ENCODE results near the gene FAM216A.
"Not testable (repeated sequence)": the region's sequence is repeated elsewhere in the genome, so short reads cannot be mapped to it uniquely, and the experiment has no call there.

Gene FAM216A

GRCh38 chr12:110501399-110501751 lies 32.7 kb downstream of the FAM216A start:
- peak overlapping the region; percentile 92 for H3K9ac ChIP-seq (ENCODE audit: low read length)
- H3K36me3 ChIP-seq (ENCODE audit: control insufficient read depth, insufficient read depth, low read length, severe bottlenecking): peaks cover 5% of the 10 kb centered on the region
- peak; percentile 67 for DNase-seq (ENCODE audit: low read depth)
- peak overlapping the region; percentile 94 for H3K4me3 ChIP-seq (ENCODE audit: low read length)
- H3K27me3 ChIP-seq (replicated peaks; ENCODE audit: control insufficient read depth, insufficient read depth, low read length): no peaks in the 10 kb centered on the region
- peaks cover 34% of the 10 kb centered on the region for H3K4me1 ChIP-seq (ENCODE audit: control insufficient read depth, insufficient read depth, low read length)
- H3K9me3 ChIP-seq (ENCODE audit: control insufficient read depth, low read length): no peaks in the 10 kb centered on the region

DNA sequence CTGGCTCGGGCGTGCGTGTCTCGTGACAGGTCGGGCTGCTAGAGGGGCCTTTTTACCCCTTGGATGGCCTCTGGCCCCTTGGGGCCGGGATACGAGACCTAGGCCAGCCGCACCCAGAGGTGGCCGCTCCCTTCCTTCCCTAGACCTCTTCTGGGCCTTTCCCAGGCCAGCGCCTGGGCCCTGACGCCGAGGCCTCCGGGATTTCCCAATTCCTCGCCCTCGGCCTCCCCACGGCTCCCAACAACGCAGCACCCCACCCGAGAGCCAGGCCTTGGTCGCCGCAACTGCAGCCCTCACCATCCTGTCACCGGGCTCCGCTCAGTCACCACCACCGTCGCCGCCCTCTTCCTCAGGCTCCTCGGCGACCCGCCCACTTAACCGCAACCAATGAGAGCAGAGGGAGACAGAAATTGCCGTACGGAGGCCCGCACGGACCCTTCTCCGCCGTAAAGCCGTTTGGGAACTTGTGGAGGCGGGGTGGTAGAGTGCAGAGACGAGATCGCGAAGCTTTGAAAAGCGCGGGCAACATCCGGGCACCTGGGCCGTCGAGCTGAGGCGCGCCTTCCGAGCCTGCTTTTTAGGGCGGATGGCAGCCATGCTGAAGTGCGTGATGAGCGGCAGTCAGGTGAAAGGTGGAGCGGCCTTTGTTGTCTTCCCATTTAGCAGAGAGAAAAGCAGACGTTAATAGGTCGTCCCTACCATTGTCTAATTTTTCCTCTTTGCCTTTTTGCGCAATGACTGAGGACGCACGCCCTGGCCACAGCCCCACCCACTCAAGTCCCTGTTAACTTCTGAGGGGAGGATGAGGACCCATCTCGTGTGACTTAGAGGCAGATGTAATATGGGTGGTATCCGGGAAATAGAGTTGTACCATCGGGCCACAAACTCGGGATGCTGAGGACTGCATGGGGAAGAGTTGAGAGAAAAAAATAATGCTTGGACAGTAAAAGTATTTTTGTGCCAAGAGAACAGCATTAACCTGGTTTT lies 33.4 kb downstream of the FAM216A start, which contains the start of the genes RAD9B and VPS29:
RAD9B (plus strand) TSS at position 580 of the 987 bp plus-strand sequence; CDS start at position 587, 7 bp downstream.
VPS29 (minus strand) TSS at position 360 of the 987 bp plus-strand sequence; CDS start at position 300, 60 bp downstream.
- no peaks in the 10 kb centered on the region for H3K36me3 ChIP-seq (ENCODE audit: control insufficient read depth, insufficient read depth, low read length, severe bottlenecking)
- H3K9me3 ChIP-seq (ENCODE audit: control insufficient read depth, low read length): no peaks in the 10 kb centered on the region
- peaks cover 34% of the 10 kb centered on the region for H3K4me1 ChIP-seq (ENCODE audit: control insufficient read depth, insufficient read depth, low read length)
- H3K9ac ChIP-seq (ENCODE audit: low read length): peak within 1 kb of the TSS; percentile 92
- peak within 1 kb of the TSS; percentile 94 for H3K4me3 ChIP-seq (ENCODE audit: low read length)
- DNase-seq (ENCODE audit: low read depth): peak; percentile 99
- H3K27me3 ChIP-seq (replicated peaks; ENCODE audit: control insufficient read depth, insufficient read depth, low read length): no peaks in the 10 kb centered on the region

- H3K4me3 ChIP-seq (ENCODE audit: low read length): no peak overlapping the region
- H3K9ac ChIP-seq (ENCODE audit: low read length): no peak overlapping the region
- H3K4me1 ChIP-seq (ENCODE audit: control insufficient read depth, insufficient read depth, low read length): peaks cover 31% of the 10 kb centered on the region
- no peaks in the 10 kb centered on the region for H3K9me3 ChIP-seq (ENCODE audit: control insufficient read depth, low read length)
- DNase-seq (ENCODE audit: low read depth): no peak
- no peaks in the 10 kb centered on the region for H3K36me3 ChIP-seq (ENCODE audit: control insufficient read depth, insufficient read depth, low read length, severe bottlenecking)
- H3K27me3 ChIP-seq (replicated peaks; ENCODE audit: control insufficient read depth, insufficient read depth, low read length): no peaks in the 10 kb centered on the region
Measured at GRCh38 chr12:110503432-110503831, 34.8 kb downstream of the FAM216A start.

DNA sequence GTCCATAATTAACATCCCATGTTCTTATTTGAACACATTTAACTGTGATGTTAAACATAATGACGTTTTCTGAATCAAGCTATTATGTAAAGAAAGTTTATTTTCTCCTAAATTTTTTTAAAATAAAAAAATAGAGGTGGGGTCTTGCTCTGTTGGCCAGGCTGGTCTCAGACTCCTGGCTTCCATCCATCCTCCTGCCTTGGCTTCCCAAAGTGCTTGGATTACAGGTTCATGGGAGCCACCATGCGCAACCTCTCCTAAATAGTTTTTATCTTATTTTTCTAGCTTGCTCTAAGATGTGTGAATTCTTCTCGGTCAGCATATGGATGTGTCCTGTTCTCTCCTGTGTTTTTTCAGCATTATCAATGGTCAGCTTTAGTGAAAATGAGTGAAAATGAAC lies 36.7 kb downstream of the FAM216A start:
- no peak overlapping the region for H3K9ac ChIP-seq (ENCODE audit: low read length)
- DNase-seq (ENCODE audit: low read depth): no peak
- H3K27me3 ChIP-seq (replicated peaks; ENCODE audit: control insufficient read depth, insufficient read depth, low read length): no peaks in the 10 kb centered on the region
- peaks cover 12% of the 10 kb centered on the region for H3K4me1 ChIP-seq (ENCODE audit: control insufficient read depth, insufficient read depth, low read length)
- H3K9me3 ChIP-seq (ENCODE audit: control insufficient read depth, low read length): no peaks in the 10 kb centered on the region
- H3K36me3 ChIP-seq (ENCODE audit: control insufficient read depth, insufficient read depth, low read length, severe bottlenecking): no peaks in the 10 kb centered on the region
- no peak overlapping the region for H3K4me3 ChIP-seq (ENCODE audit: low read length)

GRCh38 chr12:110508071-110508586 lies 39.5 kb downstream of the FAM216A start:
- no peak overlapping the region for H3K9ac ChIP-seq (ENCODE audit: low read length)
- no peaks in the 10 kb centered on the region for H3K9me3 ChIP-seq (ENCODE audit: control insufficient read depth, low read length)
- no peaks in the 10 kb centered on the region for H3K27me3 ChIP-seq (replicated peaks; ENCODE audit: control insufficient read depth, insufficient read depth, low read length)
- no peaks in the 10 kb centered on the region for H3K36me3 ChIP-seq (ENCODE audit: control insufficient read depth, insufficient read depth, low read length, severe bottlenecking)
- H3K4me1 ChIP-seq (ENCODE audit: control insufficient read depth, insufficient read depth, low read length): peaks cover 4% of the 10 kb centered on the region
- no peak overlapping the region for H3K4me3 ChIP-seq (ENCODE audit: low read length)
- DNase-seq (ENCODE audit: low read depth): no peak

GRCh38 chr12:110513842-110514241 lies 45.2 kb downstream of the FAM216A start:
- DNase-seq (ENCODE audit: low read depth): no peak
- peaks cover 4% of the 10 kb centered on the region for H3K4me1 ChIP-seq (ENCODE audit: control insufficient read depth, insufficient read depth, low read length)

DNA sequence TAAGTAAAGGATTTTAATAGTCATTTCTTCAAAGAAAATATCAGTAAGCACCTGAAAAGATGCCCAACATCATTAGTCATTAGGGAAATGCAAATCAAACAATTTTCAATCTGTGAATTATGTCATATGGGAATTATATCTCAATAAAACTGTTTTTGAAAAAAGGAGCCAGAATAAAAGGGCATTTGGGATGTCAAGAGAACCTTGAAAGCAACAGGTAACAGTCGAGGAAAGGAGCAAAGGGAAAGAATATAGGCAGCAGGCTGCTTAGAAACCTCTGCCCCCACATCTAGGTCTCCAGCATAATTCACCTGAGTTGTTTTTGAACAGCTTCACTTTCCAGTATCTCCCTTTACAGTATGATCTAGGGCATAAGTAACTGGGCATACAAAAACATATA lies 45.7 kb downstream of the FAM216A start:
- Histone ChIP-seq H3K9ac (ENCODE audit: low read length) (no peak overlapping the region), H3K36me3 (ENCODE audit: control insufficient read depth, insufficient read depth, low read length, severe bottlenecking) (no peaks in the 10 kb centered on the region), H3K27me3 (replicated peaks; ENCODE audit: control insufficient read depth, insufficient read depth, low read length) (no peaks in the 10 kb centered on the region), H3K4me3 (ENCODE audit: low read length) (no peak overlapping the region), H3K4me1 (ENCODE audit: control insufficient read depth, insufficient read depth, low read length) (peaks cover 4% of the 10 kb centered on the region), H3K9me3 (ENCODE audit: control insufficient read depth, low read length) (no peaks in the 10 kb centered on the region)
- DNase-seq (ENCODE audit: low read depth): no peak

More at GRCh38 chr12:110513842-110514241, 45.2 kb downstream of the FAM216A start:
- Histone ChIP-seq H3K9ac (ENCODE audit: low read length) (no peak overlapping the region), H3K9me3 (ENCODE audit: control insufficient read depth, low read length) (no peaks in the 10 kb centered on the region), H3K36me3 (ENCODE audit: control insufficient read depth, insufficient read depth, low read length, severe bottlenecking) (no peaks in the 10 kb centered on the region), H3K4me3 (ENCODE audit: low read length) (no peak overlapping the region), H3K27me3 (replicated peaks; ENCODE audit: control insufficient read depth, insufficient read depth, low read length) (no peaks in the 10 kb centered on the region)

DNA sequence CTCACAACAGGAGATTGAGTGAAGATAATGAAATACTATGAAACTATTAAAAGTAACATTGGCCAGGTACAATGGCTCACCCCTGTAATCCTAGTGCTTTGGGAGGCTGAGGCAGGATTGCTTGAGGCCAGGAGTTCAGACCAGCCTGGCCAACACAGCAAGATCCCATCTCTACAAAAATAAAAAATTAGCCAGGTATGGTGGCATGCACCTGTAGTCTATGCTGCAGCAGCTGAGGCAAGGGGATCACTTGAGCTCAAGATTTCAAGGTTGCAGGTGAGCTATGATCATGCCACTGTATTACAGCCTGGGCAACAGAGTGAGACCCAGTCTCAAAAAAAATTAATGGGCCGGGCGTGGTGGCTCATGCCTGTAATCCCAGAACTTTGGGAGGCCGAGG lies 48.4 kb downstream of the FAM216A start:
- H3K9me3 ChIP-seq (ENCODE audit: control insufficient read depth, low read length): no peaks in the 10 kb centered on the region
- H3K4me3 ChIP-seq (ENCODE audit: low read length): no peak overlapping the region
- peaks cover 7% of the 10 kb centered on the region for H3K4me1 ChIP-seq (ENCODE audit: control insufficient read depth, insufficient read depth, low read length)
- no peak overlapping the region for H3K9ac ChIP-seq (ENCODE audit: low read length)
- H3K27me3 ChIP-seq (replicated peaks; ENCODE audit: control insufficient read depth, insufficient read depth, low read length): no peaks in the 10 kb centered on the region
- no peaks in the 10 kb centered on the region for H3K36me3 ChIP-seq (ENCODE audit: control insufficient read depth, insufficient read depth, low read length, severe bottlenecking)
- DNase-seq (ENCODE audit: low read depth): no peak

DNA sequence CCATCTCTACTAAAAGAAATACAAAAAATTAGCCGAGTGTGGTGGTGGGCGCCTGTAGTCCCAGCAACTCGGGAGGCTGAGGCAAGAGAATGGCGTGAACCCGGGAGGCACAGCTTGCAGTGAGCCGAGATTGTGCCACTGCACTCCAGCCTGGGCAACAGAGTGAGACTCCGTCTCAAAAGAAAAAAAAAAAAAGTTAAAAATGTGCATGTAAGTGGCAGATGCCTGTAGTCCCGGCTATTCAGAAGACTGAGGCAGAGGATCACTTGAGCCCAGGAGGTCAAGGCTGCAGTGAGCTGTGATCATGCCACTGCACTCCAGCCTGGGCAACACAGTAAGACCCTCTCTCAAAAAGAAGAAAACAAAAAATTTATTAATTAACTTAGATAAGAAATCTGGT lies 49.4 kb downstream of the FAM216A start:
- not testable (repeated sequence) for H3K9ac ChIP-seq (ENCODE audit: low read length); H3K4me1 ChIP-seq (ENCODE audit: control insufficient read depth, insufficient read depth, low read length); H3K9me3 ChIP-seq (ENCODE audit: control insufficient read depth, low read length); H3K27me3 ChIP-seq (replicated peaks; ENCODE audit: control insufficient read depth, insufficient read depth, low read length); H3K36me3 ChIP-seq (ENCODE audit: control insufficient read depth, insufficient read depth, low read length, severe bottlenecking); H3K4me3 ChIP-seq (ENCODE audit: low read length); DNase-seq (ENCODE audit: low read depth)

DNA sequence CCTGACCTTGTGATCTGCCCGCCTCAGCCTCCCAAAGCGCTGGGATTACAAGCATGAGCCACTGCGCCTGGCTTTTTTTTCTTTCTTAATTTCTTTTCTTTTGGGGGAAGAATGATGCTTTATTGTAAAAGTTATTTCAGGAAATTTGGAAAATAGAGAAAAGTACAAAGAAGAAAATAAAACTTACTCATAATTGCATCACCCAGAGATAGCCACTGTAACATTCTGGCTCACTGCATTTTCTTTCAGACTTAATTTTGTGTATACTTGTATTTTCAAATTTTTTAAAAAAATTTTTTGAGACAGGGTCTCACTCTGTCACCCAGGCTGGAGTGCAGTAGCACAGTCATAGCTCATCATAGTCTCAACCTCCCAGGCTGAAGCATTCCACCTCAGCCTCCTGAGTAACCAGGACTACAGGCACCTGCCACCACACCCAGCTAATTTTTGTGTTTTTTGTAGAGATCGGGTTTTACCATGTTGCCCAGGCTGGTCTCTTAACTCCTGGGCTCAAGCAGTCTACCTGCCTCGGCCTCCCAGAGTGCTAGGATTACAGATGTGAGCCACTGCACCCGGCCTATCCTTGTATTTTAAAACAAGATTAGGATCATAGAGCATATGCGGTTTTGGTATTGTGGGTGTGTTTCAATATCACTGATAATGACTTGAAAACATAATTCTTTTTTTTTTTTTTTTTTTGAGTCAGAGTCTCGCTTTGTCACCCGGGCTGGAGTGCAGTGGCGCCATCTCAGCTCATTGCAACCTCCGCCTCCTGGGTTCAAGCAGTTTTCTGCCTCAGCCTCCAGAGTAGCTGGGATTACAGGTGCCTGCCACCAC lies 52.4 kb downstream of the FAM216A start:
- not testable (repeated sequence) for H3K9ac ChIP-seq (ENCODE audit: low read length); H3K4me3 ChIP-seq (ENCODE audit: low read length); H3K36me3 ChIP-seq (ENCODE audit: control insufficient read depth, insufficient read depth, low read length, severe bottlenecking); H3K27me3 ChIP-seq (replicated peaks; ENCODE audit: control insufficient read depth, insufficient read depth, low read length); H3K9me3 ChIP-seq (ENCODE audit: control insufficient read depth, low read length); H3K4me1 ChIP-seq (ENCODE audit: control insufficient read depth, insufficient read depth, low read length)
- peak; percentile 29 for DNase-seq (ENCODE audit: low read depth)
